Nephron progenitor cell (in vitro differentiated cells): ENCODE measurements around the gene TAX1BP3.
"Not testable (repeated sequence)": the region's sequence is repeated elsewhere in the genome, so short reads cannot be mapped to it uniquely, and the experiment has no call there.

Experiments
- DNase-seq: peaks from one replicate; pipeline ENCODE4 v3.0.0; 2021
- H3K27ac Mint-ChIP-seq: 2 replicates; pipeline ENCODE4 v1.8.0; 2021; ENCODE audit warnings: mild to moderate bottlenecking, moderate library complexity, mixed read lengths
- H3K27me3 Mint-ChIP-seq: 2 replicates; pipeline ENCODE4 v1.8.0; 2021; ENCODE audit warnings: mild to moderate bottlenecking, low read depth, mixed read lengths; ENCODE audit not compliant: poor library complexity
- H3K36me3 Mint-ChIP-seq: 2 replicates; pipeline ENCODE4 v1.8.0; 2021; ENCODE audit warnings: low read depth, mixed read lengths
- H3K4me1 Mint-ChIP-seq: 2 replicates; pipeline ENCODE4 v1.8.0; 2021; ENCODE audit warnings: mixed read lengths
- H3K4me3 Mint-ChIP-seq: 2 replicates; pipeline ENCODE4 v1.8.0; 2021; ENCODE audit warnings: mild to moderate bottlenecking, moderate library complexity, mixed read lengths
- H3K9me3 Mint-ChIP-seq: 2 replicates; pipeline ENCODE4 v1.8.0; 2021; ENCODE audit warnings: mild to moderate bottlenecking, moderate library complexity, mixed read lengths
- CTCF ChIP-seq: fragments of 200-600 bp; sonication (generic); IDR thresholded peaks from 2 replicates; pipeline ENCODE4 v1.5.0; 2021; ENCODE audit warnings: antibody characterized with exemption

TAX1BP3 gene

GRCh38 chr17:3704931-3705717 lies 36.7 kb upstream of the TAX1BP3 start:
- DNase-seq, result no peak
- H3K27ac Mint-ChIP-seq, result no peak overlapping the region
- H3K4me3 Mint-ChIP-seq, result no peak overlapping the region
- no peaks in the 10 kb centered on the region for H3K4me1 Mint-ChIP-seq
- peaks cover 16% of the 10 kb centered on the region for H3K9me3 Mint-ChIP-seq
- peaks cover 15% of the 10 kb centered on the region for H3K27me3 Mint-ChIP-seq
- no peak for TF ChIP-seq CTCF
- H3K36me3 Mint-ChIP-seq, result peaks cover 10% of the 10 kb centered on the region

GRCh38 chr17:3702041-3702539 lies 33.7 kb upstream of the TAX1BP3 start:
- H3K4me3 Mint-ChIP-seq, H3K27ac Mint-ChIP-seq, H3K4me1 Mint-ChIP-seq, DNase-seq: not testable (repeated sequence)
- Mint-ChIP-seq H3K27me3 (peaks cover 39% of the 10 kb centered on the region), H3K36me3 (peaks cover 10% of the 10 kb centered on the region), H3K9me3 (peaks cover 36% of the 10 kb centered on the region)

GRCh38 chr17:3699951-3700350 lies 31.6 kb upstream of the TAX1BP3 start:
- no peak for DNase-seq
- Mint-ChIP-seq H3K27me3 (peaks cover 53% of the 10 kb centered on the region), H3K4me1 (no peaks in the 10 kb centered on the region), H3K27ac (no peak overlapping the region), H3K4me3 (no peak overlapping the region), H3K36me3 (peaks cover 10% of the 10 kb centered on the region), H3K9me3 (peaks cover 37% of the 10 kb centered on the region)
- no peak for TF ChIP-seq CTCF

- no peak overlapping the region for H3K4me3 Mint-ChIP-seq
- DNase-seq, result no peak
- H3K27me3 Mint-ChIP-seq, result peaks cover 67% of the 10 kb centered on the region
- H3K27ac Mint-ChIP-seq, result no peak overlapping the region
- peaks cover 10% of the 10 kb centered on the region for H3K36me3 Mint-ChIP-seq
- TF ChIP-seq CTCF, result no peak
- peaks cover 12% of the 10 kb centered on the region for H3K4me1 Mint-ChIP-seq
- peaks cover 37% of the 10 kb centered on the region for H3K9me3 Mint-ChIP-seq
Measured at GRCh38 chr17:3698139-3698538, 29.8 kb upstream of the TAX1BP3 start.

DNA sequence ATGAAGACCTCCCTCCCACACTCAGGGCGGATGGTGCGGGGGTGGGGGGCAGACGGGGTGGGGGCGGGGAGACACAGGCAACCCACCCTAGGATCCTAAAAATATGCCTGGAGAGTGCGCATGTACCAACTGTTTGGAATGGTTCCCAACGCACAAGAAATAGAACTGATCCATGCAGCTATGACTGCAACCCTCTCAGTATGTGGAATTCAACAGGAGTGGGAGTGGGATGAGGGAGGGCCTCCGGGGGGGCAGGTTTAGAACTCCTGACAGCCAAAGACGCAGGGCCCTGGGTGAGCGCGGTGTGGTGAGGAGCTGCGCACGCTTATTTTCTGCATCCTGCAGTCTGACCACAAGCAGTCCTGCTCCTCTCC lies 28.7 kb upstream of the TAX1BP3 start:
- Mint-ChIP-seq H3K4me3 (no peak overlapping the region), H3K9me3 (peaks cover 27% of the 10 kb centered on the region), H3K36me3 (peaks cover 2% of the 10 kb centered on the region), H3K27ac (no peak overlapping the region), H3K4me1 (peaks cover 12% of the 10 kb centered on the region), H3K27me3 (peaks cover 67% of the 10 kb centered on the region)
- DNase-seq, result no peak
- no peak for TF ChIP-seq CTCF

DNA sequence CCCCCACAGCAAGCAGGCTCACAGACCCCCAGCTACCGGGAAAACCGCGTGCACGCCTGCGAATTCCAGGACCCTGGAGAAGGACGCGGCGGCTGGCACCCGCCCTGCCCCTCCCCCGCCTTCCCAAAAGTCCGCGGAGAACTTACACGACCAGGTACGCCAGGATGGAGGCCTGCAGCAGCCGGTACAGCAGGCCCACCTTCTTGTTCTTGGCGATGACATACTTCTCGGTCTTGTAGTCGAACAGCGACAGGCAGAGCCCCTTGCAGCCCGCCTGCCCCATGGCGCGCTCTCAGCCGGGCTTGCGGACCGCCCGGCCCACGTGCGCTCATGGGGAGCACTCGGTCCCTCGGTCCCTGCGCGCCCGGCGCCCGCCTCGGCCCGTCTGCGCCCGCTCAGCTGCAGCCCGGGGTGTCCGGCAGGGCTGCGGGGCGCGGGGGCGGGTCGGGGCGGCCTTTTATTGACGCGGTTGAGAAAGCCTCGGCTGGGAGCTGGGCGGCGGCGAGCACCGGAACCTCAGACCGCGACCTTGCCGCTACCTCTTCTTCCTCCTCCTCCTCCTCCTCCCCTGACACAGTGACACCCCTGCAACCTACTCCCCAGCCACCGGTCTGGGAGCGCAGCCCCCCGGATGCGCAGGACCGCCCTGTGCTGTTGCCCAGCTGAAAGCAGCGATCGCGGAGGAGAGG lies 27.5 kb upstream of the TAX1BP3 start, which contains the start of gene P2RX5:
Gene P2RX5, minus strand, starts transcription at position 433 of the 689 bp plus-strand sequence. Its CDS starts 150 bp downstream, at position 283.
- Mint-ChIP-seq H3K4me1 (peaks cover 12% of the 10 kb centered on the region), H3K36me3 (no peaks in the 10 kb centered on the region), H3K9me3 (peaks cover 24% of the 10 kb centered on the region), H3K27ac (no peak within 1 kb of the TSS), H3K4me3 (peak within 1 kb of the TSS; percentile 78), H3K27me3 (peaks cover 72% of the 10 kb centered on the region)
- no peak for TF ChIP-seq CTCF
- peak; percentile 70 for DNase-seq
